ENCODE data around the gene ELAVL2.

DNA sequence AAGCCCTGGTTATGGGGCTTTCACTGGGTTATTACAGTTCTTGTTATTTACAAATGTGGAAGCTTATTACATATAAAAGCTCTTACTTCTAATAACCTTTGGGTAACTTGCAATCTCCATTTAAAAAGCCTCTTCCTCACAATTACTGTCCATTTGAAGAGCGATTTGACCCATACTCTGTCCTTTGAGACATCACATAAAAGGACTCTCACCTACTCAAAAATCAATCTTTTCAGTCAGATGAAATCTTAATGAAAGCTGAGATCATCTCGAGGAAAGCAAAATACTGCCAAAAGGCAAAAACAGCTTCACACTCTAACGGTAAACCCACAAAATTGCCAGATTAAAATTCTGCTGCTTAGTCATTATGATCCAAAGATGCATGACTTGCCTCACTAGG, 29.8 kb downstream of the ELAVL2 start:
- TF ChIP-seq GATA3 (IDR thresholded peaks at IDR 0.05; ENCODE audit: low read depth, low read length) (no peak), GATA2 (IDR thresholded peaks at IDR 0.05; ENCODE audit: low read depth, low read length) (no peak)
